Mesenteric fat pad (tissue), 1 donor: Measurements from ENCODE around the gene GCA. TPM values are rescaled to one million over a fixed set of nuclear protein-coding genes. Genes with fewer than 3 reads are reported as not detected.
A peak's percentile ranks its signal among the peaks of the same experiment; 100 is the strongest.

Experiments used
- DNase-seq: peaks from one replicate; pipeline ENCODE4 v3.0.0-alpha.2; 2020; ENCODE audit warnings: low spot score
- long read RNA-seq: library from polyadenylated mRNA; unstranded; transcript quantifications from one replicate; pipeline ENCODE4 v2.0.0, GENCODE V29; 2020
- total RNA-seq: library from RNA; stranded (reverse); fragmentation: NEBNext Ultra II Directional; extraction: Animal tissue kit (Norgen Biotek cat#: 25700); gene quantifications from one replicate; pipeline ENCODE4 v1.2.1, GENCODE V29; 2021
- donor health status: DM: yes; HTN: yes; CAD: no.

Gene GCA, protein sequence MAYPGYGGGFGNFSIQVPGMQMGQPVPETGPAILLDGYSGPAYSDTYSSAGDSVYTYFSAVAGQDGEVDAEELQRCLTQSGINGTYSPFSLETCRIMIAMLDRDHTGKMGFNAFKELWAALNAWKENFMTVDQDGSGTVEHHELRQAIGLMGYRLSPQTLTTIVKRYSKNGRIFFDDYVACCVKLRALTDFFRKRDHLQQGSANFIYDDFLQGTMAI
- total RNA-seq: 50.8 TPM
- long read RNA-seq, transcript GCA-204 (8 exons, 1,992 nt): major isoform, 60 of 75 reads
- long read RNA-seq, partial matches to known transcripts: 5 of 75 reads
- long read RNA-seq, other reads (novel, unspliced or antisense): 8 of 75 reads

GRCh38 chr2:162343824-162344616 is at the start of gene GCA:
Gene GCA (plus strand): TSS chr2:162344132. CDS start chr2:162344249, 117 bp downstream.
- DNase-seq: peak; percentile 99

DNA sequence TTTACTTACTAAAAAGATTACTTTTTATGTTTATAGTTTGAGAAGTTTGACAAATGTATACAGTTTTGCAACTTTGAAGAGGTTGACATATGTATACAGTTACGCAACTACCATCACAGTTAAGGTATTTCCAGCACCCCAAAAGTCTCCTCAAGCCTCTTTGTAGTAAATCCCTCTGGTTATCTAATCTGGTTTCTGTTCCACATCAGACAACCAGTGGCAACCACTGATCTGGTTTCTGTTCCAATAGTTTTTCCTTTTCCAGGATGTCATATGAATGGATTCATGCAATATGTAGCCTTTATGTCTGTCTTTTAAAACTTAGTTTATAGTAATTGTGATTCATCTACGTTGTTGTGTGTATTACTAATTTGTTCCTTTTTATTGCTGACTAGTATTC is 48.9 kb upstream of the GCA start:
- DNase-seq: no peak

DNA sequence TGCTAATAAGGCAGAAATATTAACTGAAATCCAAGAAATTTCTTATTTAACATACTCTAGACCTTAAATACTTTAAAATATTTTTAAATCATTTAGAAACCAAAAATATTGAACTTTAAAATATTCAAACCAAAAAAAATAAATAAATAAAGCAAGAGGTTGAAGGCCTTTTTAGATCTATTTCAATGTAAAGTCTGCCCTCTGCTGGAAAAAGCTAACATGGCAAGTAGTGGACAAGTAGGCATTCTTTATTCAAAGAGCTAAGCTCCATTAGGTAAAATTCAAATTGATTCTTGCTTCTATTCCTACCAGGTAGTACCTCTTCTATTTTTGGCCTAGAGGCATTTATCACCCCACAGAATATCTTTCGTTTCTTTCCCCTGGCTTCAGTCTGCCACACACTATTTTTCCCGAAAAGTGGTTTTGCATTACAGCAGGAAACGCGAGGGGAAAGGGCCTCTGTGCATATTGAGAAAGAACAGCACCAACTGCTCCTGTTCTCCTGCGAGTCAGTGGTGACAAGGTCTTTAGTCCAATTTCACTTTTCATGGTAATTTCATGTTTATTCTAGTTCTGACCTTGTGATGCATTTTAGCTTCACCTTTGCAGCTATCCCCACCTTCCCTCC is 45.9 kb upstream of the GCA start:
- DNase-seq: no peak

DNA sequence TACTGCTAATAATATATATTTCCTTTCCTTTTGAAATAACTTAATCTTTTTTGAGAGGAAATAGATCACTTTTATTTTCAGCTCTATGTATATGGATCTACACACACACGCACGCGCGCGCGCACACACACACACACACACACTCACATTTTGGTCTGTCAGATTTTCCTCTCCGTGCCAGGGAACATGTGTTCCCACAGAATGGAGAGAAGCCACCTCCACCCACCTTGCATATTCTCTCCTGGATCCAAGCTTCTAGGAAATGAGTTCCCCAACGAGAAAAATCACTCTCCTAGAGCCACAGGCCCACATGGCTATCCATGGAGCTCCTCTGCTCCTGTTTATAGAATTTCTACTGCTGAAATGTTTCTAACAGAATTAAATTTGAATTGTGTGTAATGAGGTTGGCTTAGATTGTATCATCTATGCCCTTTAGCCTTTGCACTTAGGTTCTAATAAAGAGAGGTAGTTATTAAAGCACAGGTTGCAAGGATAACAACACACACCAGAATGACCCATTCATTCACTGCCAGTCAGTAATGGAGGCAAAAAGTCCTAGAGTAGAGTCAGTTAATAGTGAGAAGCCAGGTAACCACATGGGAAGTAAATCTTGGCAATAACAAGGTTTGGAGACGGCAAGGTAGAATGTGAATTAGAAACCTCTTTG is 45.1 kb upstream of the GCA start:
- DNase-seq: no peak

DNA sequence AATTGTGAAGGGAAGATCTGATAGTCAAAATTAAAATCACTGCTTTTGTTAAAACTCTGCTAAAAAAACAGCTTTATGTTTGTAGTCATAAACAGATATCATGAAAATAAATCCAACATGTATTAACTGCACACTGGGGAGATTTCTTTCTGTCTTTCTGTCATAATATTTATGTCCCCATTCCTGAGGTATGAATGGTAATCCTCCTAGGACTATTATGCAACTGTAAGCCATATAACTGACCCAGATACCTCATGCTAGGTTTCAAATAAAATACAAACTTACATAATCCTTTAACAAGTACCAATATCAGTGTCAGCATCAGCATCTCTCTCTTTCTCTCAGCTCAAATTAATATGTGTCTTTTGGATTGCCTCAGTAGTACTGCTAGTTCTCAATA is 43.7 kb upstream of the GCA start:
- DNase-seq: no peak

DNA sequence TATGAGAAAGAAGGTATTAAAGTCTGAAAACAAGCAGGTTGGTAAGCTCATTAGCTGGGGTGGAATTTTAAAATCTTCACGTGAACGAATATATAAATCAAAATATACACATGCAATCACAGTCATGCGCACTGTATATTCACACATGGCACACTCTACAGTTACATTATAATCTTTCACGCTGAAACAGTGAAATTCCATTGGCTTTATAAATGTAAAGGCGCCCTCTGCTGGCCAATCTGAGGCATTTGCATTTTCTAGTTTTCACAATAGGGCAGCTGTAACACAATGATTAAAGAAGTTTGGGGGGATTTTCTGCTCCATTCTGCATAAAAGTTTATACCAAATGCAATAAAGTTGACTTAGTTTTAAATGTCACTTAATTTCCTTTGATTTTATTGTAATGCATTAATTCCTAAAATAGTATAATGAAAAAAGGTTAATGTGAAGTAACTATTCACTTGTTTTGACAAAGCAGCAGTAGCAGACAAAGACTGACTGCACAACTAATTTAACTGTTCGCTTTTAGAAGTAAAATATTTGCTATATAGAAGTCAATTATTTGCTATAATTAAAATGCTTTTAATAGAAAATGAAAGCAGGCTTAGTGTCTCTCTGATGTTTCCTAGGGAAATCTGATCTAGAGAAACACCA is 42.7 kb upstream of the GCA start:
- DNase-seq: no peak

- no peak for DNase-seq
Measured at GRCh38 chr2:162301877-162302276, 42.1 kb upstream of the GCA start.

- no peak for DNase-seq
Measured at GRCh38 chr2:162305901-162306300, 38.0 kb upstream of the GCA start.

- no peak for DNase-seq
Measured at GRCh38 chr2:162308747-162309503, 35.0 kb upstream of the GCA start.

DNA sequence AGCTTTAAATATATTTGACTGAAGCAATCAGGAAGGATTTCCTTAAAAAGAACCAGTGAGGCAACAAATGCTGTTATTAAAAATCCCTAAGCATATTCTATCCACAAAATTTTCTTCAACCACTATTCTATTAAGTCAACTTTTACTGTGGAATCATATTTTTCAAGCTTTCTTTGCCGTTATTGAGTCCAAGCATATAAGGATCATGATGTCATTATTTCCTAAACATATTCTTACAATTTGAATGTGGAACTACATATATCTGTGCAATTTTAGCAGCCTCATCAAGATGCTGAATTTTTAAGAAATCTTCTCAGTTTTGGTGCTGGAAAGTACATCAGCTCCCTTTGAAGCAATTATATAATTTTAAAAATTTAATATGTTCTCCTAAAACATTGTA is 31.1 kb upstream of the GCA start:
- DNase-seq: no peak

GRCh38 chr2:162315938-162316337 is 28.0 kb upstream of the GCA start:
- no peak for DNase-seq

DNA sequence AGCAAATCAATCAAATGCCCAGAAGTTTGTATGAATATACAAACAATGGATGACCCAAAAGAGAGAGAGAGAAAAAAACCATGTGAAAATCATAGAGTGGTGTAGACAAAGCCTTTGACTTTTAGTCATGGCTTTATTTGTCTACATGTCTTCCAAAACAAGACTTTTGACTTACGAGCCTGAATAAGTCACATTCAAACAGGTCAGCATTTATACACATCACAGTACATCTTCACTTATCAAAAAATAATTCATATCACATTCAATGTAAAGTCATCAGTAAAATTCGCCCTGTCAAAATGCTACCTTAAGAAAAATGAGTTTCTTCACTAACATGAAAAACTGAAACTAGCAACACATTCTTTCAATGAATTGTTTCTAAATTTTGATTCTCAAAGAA is 27.3 kb upstream of the GCA start:
- no peak for DNase-seq

- no peak for DNase-seq
Measured at GRCh38 chr2:162317058-162317742, 26.7 kb upstream of the GCA start.

- DNase-seq: no peak
Measured at GRCh38 chr2:162317861-162318327, 26.0 kb upstream of the GCA start.

DNA sequence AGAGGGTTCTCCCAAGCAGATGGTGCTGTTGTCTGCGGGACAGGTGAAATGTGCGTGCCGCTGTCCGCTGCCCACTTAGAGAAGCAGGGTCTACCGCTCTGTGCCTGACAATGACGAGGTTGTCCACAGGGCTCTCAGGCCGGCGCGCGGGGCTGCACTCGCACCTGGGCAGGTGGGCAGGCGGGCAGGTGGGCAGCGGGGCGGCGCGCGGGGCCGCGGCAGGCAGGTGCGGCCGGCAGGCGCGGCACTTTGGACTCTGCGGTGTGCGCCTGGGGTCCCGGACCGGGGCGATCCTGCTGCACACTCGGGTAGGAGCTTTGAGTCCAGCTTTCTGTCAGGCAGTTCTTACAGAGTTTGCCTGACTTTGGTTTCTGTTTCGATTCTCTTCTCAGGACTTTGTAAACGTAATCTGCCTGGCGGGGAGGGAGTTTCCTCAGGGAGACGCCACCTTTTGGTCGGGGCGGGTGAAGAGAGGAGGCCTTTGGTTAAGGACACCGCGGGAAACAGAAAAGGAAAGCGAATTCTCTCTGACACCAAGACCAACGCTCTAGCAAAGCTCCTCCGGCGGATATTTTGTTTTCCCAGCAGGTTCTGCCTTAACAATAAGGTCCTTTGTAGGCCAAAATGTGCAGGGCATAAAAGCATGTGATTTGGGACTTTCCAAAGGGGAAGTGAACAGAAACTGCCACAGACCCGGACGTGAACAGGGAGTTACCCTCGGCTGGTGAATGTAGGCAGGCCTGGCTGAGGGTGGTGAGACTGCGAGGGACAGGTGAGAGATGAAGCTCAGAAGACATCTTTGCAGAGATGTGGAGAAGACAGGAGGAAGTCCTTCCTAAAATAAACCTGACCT is 25.4 kb upstream of the GCA start, which contains the start of gene IFIH1:
Gene IFIH1 (minus strand): TSS at position 357 of the 853 bp plus-strand sequence. CDS start 377 bp downstream, outside the sequence.
- DNase-seq: no peak

DNA sequence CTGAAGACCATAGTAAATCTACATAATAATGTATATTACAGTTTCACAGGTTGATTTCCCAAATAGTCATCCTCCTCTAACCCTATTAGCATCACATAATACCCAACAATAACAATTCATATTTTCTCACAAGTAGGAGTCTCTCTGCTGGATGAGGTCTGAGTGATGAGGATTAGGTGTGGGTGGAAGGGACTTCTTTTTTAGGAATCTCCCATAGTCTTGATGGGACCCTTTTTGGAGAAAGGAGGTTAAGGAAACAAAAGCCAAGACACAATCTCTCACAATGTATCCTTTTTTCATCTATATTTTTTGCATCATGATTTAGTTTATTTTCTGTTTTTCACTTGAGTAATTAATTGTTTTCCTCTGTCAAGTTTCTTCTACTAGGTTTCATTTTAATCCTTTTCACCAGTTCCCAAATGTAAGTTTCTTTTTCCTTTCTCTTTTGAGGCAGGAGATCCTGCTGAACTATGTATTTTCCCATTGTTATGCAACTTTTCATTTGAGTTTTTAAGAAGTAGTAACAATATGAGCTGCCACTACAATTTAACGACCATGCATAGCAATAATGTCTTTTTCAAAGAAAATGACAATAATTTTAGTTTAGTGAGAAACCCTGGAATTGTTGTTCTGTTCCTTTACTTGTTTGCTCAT is 22.9 kb upstream of the GCA start:
- no peak for DNase-seq

DNA sequence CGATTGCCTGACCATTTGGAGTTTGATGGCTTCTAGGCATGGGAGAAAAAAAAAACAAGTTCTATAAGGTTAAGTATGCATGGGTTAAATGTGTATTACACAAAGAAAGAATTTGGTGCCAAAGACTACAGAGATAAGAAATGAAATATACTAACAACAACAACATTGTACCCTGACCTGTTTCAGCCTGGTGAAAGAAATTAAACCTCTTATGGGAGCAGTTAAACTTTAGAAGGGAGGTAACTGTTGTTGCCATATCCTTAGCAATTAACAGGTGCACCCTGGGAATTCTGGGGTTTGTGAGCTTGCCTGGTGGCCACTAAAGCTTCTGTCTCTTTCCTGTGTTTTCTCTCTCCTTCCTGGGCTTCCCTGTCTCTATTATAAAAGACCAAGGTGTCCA is 19.0 kb upstream of the GCA start:
- no peak for DNase-seq
